Epidermal melanocyte (primary cell): ENCODE measurements around the gene TGIF2LX.
"Not testable (repeated sequence)": the region's sequence is repeated elsewhere in the genome, so short reads cannot be mapped to it uniquely, and the experiment has no call there.

ENCODE experiments used
- DNase-seq: peaks from one replicate; pipeline ENCODE4 v3.0.0; 2011; ENCODE audit warnings: low spot score; ENCODE audit not compliant: insufficient read length

Gene TGIF2LX

DNA sequence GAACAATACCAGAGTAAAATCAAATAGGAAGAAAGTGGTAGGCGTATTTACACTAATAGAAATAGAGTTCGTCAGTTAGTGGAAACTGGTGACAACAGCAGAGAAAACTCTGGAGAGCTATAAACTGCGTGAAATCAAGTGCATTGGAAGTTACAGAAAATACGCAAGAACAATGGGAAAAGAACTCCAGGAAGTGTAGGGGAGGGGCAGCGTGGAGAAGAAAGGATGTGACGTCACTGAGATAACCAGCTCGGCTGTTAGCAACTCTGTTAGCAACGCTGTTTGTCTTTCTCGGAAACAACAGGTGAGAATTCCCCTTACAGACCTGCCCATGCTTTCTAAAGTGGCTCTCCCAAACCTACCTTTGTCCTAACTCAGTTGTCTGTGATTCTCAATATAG lies at the start of gene TGIF2LX:
TSS of gene TGIF2LX (plus strand) at position 244 of the 400 bp plus-strand sequence. CDS start 178 bp downstream, outside the sequence.
- not testable (repeated sequence) for DNase-seq

DNA sequence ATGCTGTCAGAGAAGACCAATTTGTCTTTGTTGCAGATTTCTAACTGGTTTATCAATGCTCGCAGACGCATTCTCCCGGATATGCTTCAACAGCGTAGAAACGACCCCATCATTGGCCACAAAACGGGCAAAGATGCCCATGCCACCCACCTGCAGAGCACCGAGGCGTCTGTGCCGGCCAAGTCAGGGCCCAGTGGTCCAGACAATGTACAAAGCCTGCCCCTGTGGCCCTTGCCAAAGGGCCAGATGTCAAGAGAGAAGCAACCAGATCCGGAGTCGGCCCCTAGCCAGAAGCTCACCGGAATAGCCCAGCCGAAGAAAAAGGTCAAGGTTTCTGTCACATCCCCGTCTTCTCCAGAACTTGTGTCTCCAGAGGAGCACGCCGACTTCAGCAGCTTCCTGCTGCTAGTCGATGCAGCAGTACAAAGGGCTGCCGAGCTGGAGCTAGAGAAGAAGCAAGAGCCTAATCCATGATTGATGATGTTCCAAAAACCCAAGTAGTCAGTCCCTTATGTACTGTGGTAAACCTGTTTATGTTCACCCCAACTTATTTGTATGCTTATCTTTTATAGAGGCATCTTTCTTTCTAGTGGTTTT lies 728 bp downstream of the TGIF2LX start:
- not testable (repeated sequence) for DNase-seq

GRCh38 chrX:89943077-89943476 lies 21.4 kb downstream of the TGIF2LX start:
- not testable (repeated sequence) for DNase-seq

- DNase-seq: not testable (repeated sequence)
Measured at GRCh38 chrX:89965588-89965987, 43.9 kb downstream of the TGIF2LX start.
